OCI-LY3 (cell line): ENCODE measurements around the gene CCDC34.

ENCODE experiments used
- CTCF ChIP-seq: fragments of 200-600, 300-600 bp; sonication (generic); IDR thresholded peaks from 2 replicates; pipeline ENCODE4 v1.5.1; 2014; ENCODE audit warnings: antibody characterized with exemption, low read length, low read depth
- EZH2phosphoT487 ChIP-seq: fragments of 200-600 bp; shearing (Covaris generic); IDR thresholded peaks from 2 replicates; pipeline ENCODE4 v1.6.1; 2018; ENCODE audit warnings: antibody characterized with exemption, mixed run types, low read depth

DNA sequence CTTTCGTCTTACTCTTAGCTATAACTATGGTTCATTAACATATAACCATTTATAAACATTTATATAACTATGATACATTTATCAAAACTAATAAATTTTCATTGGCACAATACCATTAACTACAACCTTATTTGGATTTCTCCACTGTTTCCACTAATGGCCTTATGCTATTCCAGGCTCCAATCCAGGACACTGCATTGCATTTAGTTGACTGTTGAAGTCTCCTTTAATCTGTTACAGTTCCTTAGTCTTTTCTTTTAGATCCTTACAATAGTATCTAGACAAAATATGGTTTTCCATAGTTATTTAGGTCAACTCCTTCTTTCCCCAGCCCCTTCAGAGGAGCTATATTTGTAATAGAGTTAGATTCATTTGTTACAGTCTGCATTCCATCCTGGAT lies 47.2 kb downstream of the CCDC34 start:
- TF ChIP-seq CTCF (no peak), EZH2phosphoT487 (no peak)
